Measurements from ENCODE around the gene FXYD2. TPM values are rescaled to one million over a fixed set of nuclear protein-coding genes. Genes with fewer than 3 reads are reported as not detected.

FXYD2 gene
- total and polyA plus RNA-seq, 2 donors (not counting 1 experiment from before 2014, with no cell fraction given), result 0.18 to 0.33 TPM

- H3K79me2 ChIP-seq (ENCODE audit: control insufficient read depth, insufficient read depth, low read length), result no peaks in the 10 kb centered on the region
- TF ChIP-seq CTCF (conservative IDR thresholded peaks at IDR 0.05 in 1 of 2, IDR thresholded peaks at IDR 0.05 in 1 of 2; ENCODE audit: low read depth in 1 of 2, low read length in 2 of 2) (no peak), EZH2 (IDR thresholded peaks at IDR 0.05; ENCODE audit: low read length, missing control alignments) (no peak)
- no peaks in the 10 kb centered on the region for H3K9me3 ChIP-seq (ENCODE audit: control insufficient read depth, insufficient read depth, low read depth, low read length)
- H3K4me1 ChIP-seq (ENCODE audit: control insufficient read depth, extremely low read depth, insufficient read depth, low read length), result no peaks in the 10 kb centered on the region
- no peaks in the 10 kb centered on the region for H4K20me1 ChIP-seq (ENCODE audit: control insufficient read depth, extremely low read depth, insufficient read depth, low read length)
- no peaks in the 10 kb centered on the region for H3K27me3 ChIP-seq (ENCODE audit: control insufficient read depth, insufficient read depth, low read length)
- no peak for DNase-seq (ENCODE audit: low read depth in 2 of 2)
- no peak overlapping the region for H3K4me2 ChIP-seq (ENCODE audit: extremely low read depth, insufficient read depth, low read length)
- H3K9ac ChIP-seq (ENCODE audit: insufficient read depth, low read length), result no peak overlapping the region
- H2AFZ ChIP-seq (ENCODE audit: low read length), result no peak overlapping the region
- H3K4me3 ChIP-seq (replicated peaks in 1 of 4; ENCODE audit: control extremely low read depth in 1 of 4, insufficient read depth in 1 of 4, low read depth in 3 of 4, low read length in 4 of 4), result no peak overlapping the region
- H3K36me3 ChIP-seq (ENCODE audit: control insufficient read depth, insufficient read depth, low read length), result no peaks in the 10 kb centered on the region
- H3K27ac ChIP-seq (ENCODE audit: insufficient read depth, low read length), result no peak overlapping the region
Measured at GRCh38 chr11:117855186-117855845, 30.8 kb upstream of the FXYD2 start.

GRCh38 chr11:117852309-117852708 is 27.8 kb upstream of the FXYD2 start:
- Histone ChIP-seq H3K4me3 (replicated peaks in 1 of 4; ENCODE audit: control extremely low read depth in 1 of 4, insufficient read depth in 1 of 4, low read depth in 3 of 4, low read length in 4 of 4) (no peak overlapping the region), H3K9me3 (ENCODE audit: control insufficient read depth, insufficient read depth, low read depth, low read length) (no peaks in the 10 kb centered on the region), H3K36me3 (ENCODE audit: control insufficient read depth, insufficient read depth, low read length) (no peaks in the 10 kb centered on the region), H3K4me1 (ENCODE audit: control insufficient read depth, extremely low read depth, insufficient read depth, low read length) (no peaks in the 10 kb centered on the region), H4K20me1 (ENCODE audit: control insufficient read depth, extremely low read depth, insufficient read depth, low read length) (no peaks in the 10 kb centered on the region), H2AFZ (ENCODE audit: low read length) (no peak overlapping the region), H3K27me3 (ENCODE audit: control insufficient read depth, insufficient read depth, low read length) (no peaks in the 10 kb centered on the region), H3K27ac (ENCODE audit: insufficient read depth, low read length) (no peak overlapping the region), H3K9ac (ENCODE audit: insufficient read depth, low read length) (no peak overlapping the region), H3K79me2 (ENCODE audit: control insufficient read depth, insufficient read depth, low read length) (no peaks in the 10 kb centered on the region), H3K4me2 (ENCODE audit: extremely low read depth, insufficient read depth, low read length) (no peak overlapping the region)
- TF ChIP-seq CTCF (conservative IDR thresholded peaks at IDR 0.05 in 1 of 2, IDR thresholded peaks at IDR 0.05 in 1 of 2; ENCODE audit: low read depth in 1 of 2, low read length in 2 of 2) (no peak), EZH2 (IDR thresholded peaks at IDR 0.05; ENCODE audit: low read length, missing control alignments) (no peak)
- DNase-seq (ENCODE audit: low read depth in 2 of 2), result no peak

GRCh38 chr11:117851852-117852251 is 27.3 kb upstream of the FXYD2 start:
- peak in 1 of 2 donors; percentile 18 for DNase-seq (ENCODE audit: low read depth in 2 of 2)
- Histone ChIP-seq H3K79me2 (ENCODE audit: control insufficient read depth, insufficient read depth, low read length) (no peaks in the 10 kb centered on the region), H3K27ac (ENCODE audit: insufficient read depth, low read length) (no peak overlapping the region), H3K4me3 (replicated peaks in 1 of 4; ENCODE audit: control extremely low read depth in 1 of 4, insufficient read depth in 1 of 4, low read depth in 3 of 4, low read length in 4 of 4) (no peak overlapping the region), H4K20me1 (ENCODE audit: control insufficient read depth, extremely low read depth, insufficient read depth, low read length) (no peaks in the 10 kb centered on the region), H3K4me2 (ENCODE audit: extremely low read depth, insufficient read depth, low read length) (no peak overlapping the region), H3K27me3 (ENCODE audit: control insufficient read depth, insufficient read depth, low read length) (no peaks in the 10 kb centered on the region), H3K36me3 (ENCODE audit: control insufficient read depth, insufficient read depth, low read length) (no peaks in the 10 kb centered on the region), H2AFZ (ENCODE audit: low read length) (no peak overlapping the region), H3K4me1 (ENCODE audit: control insufficient read depth, extremely low read depth, insufficient read depth, low read length) (no peaks in the 10 kb centered on the region), H3K9ac (ENCODE audit: insufficient read depth, low read length) (no peak overlapping the region), H3K9me3 (ENCODE audit: control insufficient read depth, insufficient read depth, low read depth, low read length) (no peaks in the 10 kb centered on the region)
- TF ChIP-seq CTCF (conservative IDR thresholded peaks at IDR 0.05 in 1 of 2, IDR thresholded peaks at IDR 0.05 in 1 of 2; ENCODE audit: low read depth in 1 of 2, low read length in 2 of 2), result no peak
- TF ChIP-seq EZH2 (IDR thresholded peaks at IDR 0.05; ENCODE audit: low read length, missing control alignments), result no peak
